CD14-positive monocyte (primary cell): ENCODE measurements around the gene GPANK1. TPM values are rescaled to one million over a fixed set of nuclear protein-coding genes. Genes with fewer than 3 reads are reported as not detected.

ENCODE experiments used
- DNase-seq, 3 donors: peaks; one replicate each; pipeline ENCODE4 v3.0.0-alpha.2; 2011 to 2022
- H2AFZ ChIP-seq: 2 replicates; pipeline ENCODE4 v1.6.0; 2012; ENCODE audit warnings: mild to moderate bottlenecking, low read depth, low read length, inconsistent platforms; ENCODE audit not compliant: insufficient read depth, poor library complexity, severe bottlenecking
- H3K27ac ChIP-seq, 2 donors: 1 replicate in 1 of 2; 2 replicates in 1 of 2; pipeline ENCODE4 v1.5.1; 2012 to 2013; ENCODE audit warnings: low read length in 2 of 2, control low read depth in 1 of 2, inconsistent platforms in 1 of 2, low read depth in 1 of 2, mild to moderate bottlenecking in 1 of 2
- H3K27me3 ChIP-seq, 2 donors: one replicate each; pipeline versions ENCODE4 v1.6.0 to v1.6.1; 2011 to 2013; ENCODE audit warnings: low read length in 2 of 2; ENCODE audit not compliant: control insufficient read depth in 2 of 2, insufficient read depth in 2 of 2
- H3K36me3 ChIP-seq, 2 donors: replicated peaks in 1 of 2; 1 replicate in 1 of 2; 2 replicates in 1 of 2; pipeline versions ENCODE4 v1.5.1 to v1.6.1; 2012 to 2013; ENCODE audit warnings: low read length in 2 of 2, control low read depth in 1 of 2, inconsistent platforms in 1 of 2, mild to moderate bottlenecking in 1 of 2; ENCODE audit not compliant: insufficient read depth in 2 of 2, control insufficient read depth in 1 of 2
- H3K4me1 ChIP-seq, 2 donors: 1 replicate in 1 of 2; 2 replicates in 1 of 2; pipeline versions ENCODE4 v1.5.1 to v1.6.1; 2012 to 2013; ENCODE audit warnings: low read length in 2 of 2, control low read depth in 1 of 2, inconsistent platforms in 1 of 2, mild to moderate bottlenecking in 1 of 2, moderate library complexity in 1 of 2; ENCODE audit not compliant: insufficient read depth in 2 of 2, control insufficient read depth in 1 of 2
- H3K4me2 ChIP-seq: replicated peaks from 2 replicates; pipeline ENCODE3; 2012; ENCODE audit warnings: low read length, moderate library complexity, mild to moderate bottlenecking; ENCODE audit not compliant: poor library complexity, severe bottlenecking; ENCODE audit errors: extremely low read depth
- H3K4me3 ChIP-seq, 3 experiments: fragments of 200-600 bp in 1 of 3; sonication (generic) in 1 of 3; replicated peaks in 1 of 3; 1 replicate in 2 of 3; 2 replicates in 1 of 3; pipeline ENCODE4 v1.5.1; 2011 to 2013; ENCODE audit warnings: low read length in 3 of 3, mild to moderate bottlenecking in 3 of 3, control low read depth in 2 of 3, low read depth in 2 of 3, inconsistent platforms in 1 of 3, moderate library complexity in 1 of 3
- H3K79me2 ChIP-seq: 2 replicates; pipeline ENCODE4 v1.6.0; 2012; ENCODE audit warnings: mild to moderate bottlenecking, control low read depth, inconsistent platforms, low read length, moderate library complexity; ENCODE audit not compliant: insufficient read depth
- H3K9ac ChIP-seq: 2 replicates; pipeline ENCODE4 v1.6.0; 2017; ENCODE audit warnings: low read length, mild to moderate bottlenecking; ENCODE audit not compliant: insufficient read depth, poor library complexity, severe bottlenecking
- H3K9me3 ChIP-seq, 2 donors: replicated peaks in 1 of 2; 1 replicate in 1 of 2; 2 replicates in 1 of 2; pipeline versions ENCODE4 v1.5.1 to v1.6.1; 2012 to 2013; ENCODE audit warnings: low read length in 2 of 2, control low read depth in 1 of 2; ENCODE audit not compliant: control insufficient read depth in 1 of 2, insufficient read depth in 1 of 2
- H4K20me1 ChIP-seq: 2 replicates; pipeline ENCODE4 v1.6.0; 2012; ENCODE audit warnings: mild to moderate bottlenecking, low read length, control low read depth, moderate library complexity; ENCODE audit not compliant: insufficient read depth
- H3K27ac Mint-ChIP-seq, 7 donors: one replicate each; pipeline ENCODE4 v1.8.0; 2020; ENCODE audit warnings: mild to moderate bottlenecking in 7 of 7, mixed read lengths in 7 of 7, moderate library complexity in 6 of 7, inconsistent platforms in 2 of 7
- H3K27me3 Mint-ChIP-seq, 3 donors: one replicate each; pipeline ENCODE4 v1.8.0; 2021 to 2022; ENCODE audit warnings: low read depth in 3 of 3, mild to moderate bottlenecking in 3 of 3, mixed read lengths in 3 of 3, moderate library complexity in 3 of 3, inconsistent platforms in 1 of 3
- H3K36me3 Mint-ChIP-seq, 2 donors: one replicate each; pipeline ENCODE4 v1.8.0; 2020; ENCODE audit warnings: mixed read lengths in 2 of 2, inconsistent platforms in 1 of 2, mild to moderate bottlenecking in 1 of 2
- H3K4me1 Mint-ChIP-seq: one replicate; pipeline ENCODE4 v1.8.0; 2020; ENCODE audit warnings: mild to moderate bottlenecking, mixed read lengths
- H3K4me3 Mint-ChIP-seq, 2 donors: one replicate each; pipeline ENCODE4 v1.8.0; 2020; ENCODE audit warnings: mild to moderate bottlenecking in 2 of 2, mixed read lengths in 2 of 2, moderate library complexity in 1 of 2
- H3K9me3 Mint-ChIP-seq, 7 donors: one replicate each; pipeline ENCODE4 v1.8.0; 2020 to 2022; ENCODE audit warnings: mixed read lengths in 7 of 7, mild to moderate bottlenecking in 6 of 7, moderate library complexity in 6 of 7, inconsistent platforms in 2 of 7
- CTCF ChIP-seq: fragments of 200-600 bp; IDR thresholded peaks from one replicate; pipeline ENCODE4 v1.8.0; 2022; ENCODE audit warnings: antibody characterized with exemption, mild to moderate bottlenecking
- WGBS: methylation state at CpG from one replicate; pipeline ENCODE4 v1.1.5; 2013; ENCODE audit warnings: missing lambda C conversion rate; ENCODE audit not compliant: insufficient coverage; 5-methylcytosine and 5-hydroxymethylcytosine counted together
- intact Hi-C, 2 donors: fragments of 100-400 bp; cut with micrococcal nuclease; formaldehyde crosslinking; loops; one replicate each; pipeline versions ENCODE4 v1.15.0 to v1.15.1; 2023
- polyA plus RNA-seq, 3 donors: library from polyadenylated mRNA; depleted of rRNA in 1 of 3; unstranded in 2 of 3; stranded (reverse) in 1 of 3; fragments of 300-500 nt in 2 of 3; fragments of >200 nt in 1 of 3; fragmentation: Illumina TruSeq in 2 of 3; gene quantifications; 1 replicate in 2 of 3; 2 replicates in 1 of 3; pipeline ENCODE4 v1.2.3, GENCODE V29; 2012 to 2021

GPANK1 gene
- polyA plus RNA-seq, 3 donors = 10.8 to 13.9 (median 12.0) TPM

GRCh38 chr6:31632279-31632946, 32.4 kb downstream of the GPANK1 start:
- Histone ChIP-seq H3K79me2 (peaks cover 37% of the 10 kb centered on the region), H3K9me3 (no peaks in the 10 kb centered on the region), H4K20me1 (peaks cover 90% of the 10 kb centered on the region), H3K4me3 (no peak overlapping the region), H3K4me2 (no peak overlapping the region), H3K4me1 (no peaks in the 10 kb centered on the region), H3K27ac (no peak overlapping the region), H3K27me3 (no peaks in the 10 kb centered on the region), H3K9ac (no peak overlapping the region), H2AFZ (no peak overlapping the region), H3K36me3 (peaks cover 97 to 100% of the 10 kb centered on the region in 2 donors)
- no peak for DNase-seq
- no peak overlapping the region for H3K4me3 Mint-ChIP-seq
- H3K4me1 Mint-ChIP-seq = no peaks in the 10 kb centered on the region
- peaks cover 0 to 3% (median 0%) of the 10 kb centered on the region in 3 donors for H3K27me3 Mint-ChIP-seq
- WGBS = 99% methylated on average over 15 of the region's 26 CpGs
- peak overlapping the region in 2 of 7 donors; percentile 65 to 68 for H3K27ac Mint-ChIP-seq
- peaks cover 96 to 99% of the 10 kb centered on the region in 2 donors for H3K36me3 Mint-ChIP-seq
- TF ChIP-seq CTCF = no peak
- intact Hi-C loops = no loop called here
- no peaks in the 10 kb centered on the region for H3K9me3 Mint-ChIP-seq

- no peaks in the 10 kb centered on the region for H3K27me3 ChIP-seq
- H3K27ac Mint-ChIP-seq = no peak overlapping the region
- peaks cover 97 to 100% of the 10 kb centered on the region in 2 donors for H3K36me3 ChIP-seq
- H3K79me2 ChIP-seq = peaks cover 41% of the 10 kb centered on the region
- no peak overlapping the region for H3K9ac ChIP-seq
- no peak overlapping the region for H3K4me2 ChIP-seq
- H3K9me3 Mint-ChIP-seq = no peaks in the 10 kb centered on the region
- H4K20me1 ChIP-seq = peaks cover 89% of the 10 kb centered on the region
- H3K4me1 Mint-ChIP-seq = no peaks in the 10 kb centered on the region
- peaks cover 0 to 3% (median 0%) of the 10 kb centered on the region in 3 donors for H3K27me3 Mint-ChIP-seq
- no peaks in the 10 kb centered on the region for H3K4me1 ChIP-seq
- no peak for DNase-seq
- H3K9me3 ChIP-seq = no peaks in the 10 kb centered on the region
- intact Hi-C loops = no loop called here
- H3K4me3 Mint-ChIP-seq = no peak overlapping the region
- peaks cover 94 to 99% of the 10 kb centered on the region in 2 donors for H3K36me3 Mint-ChIP-seq
- no peak for TF ChIP-seq CTCF
- H2AFZ ChIP-seq = no peak overlapping the region
- H3K27ac ChIP-seq = no peak overlapping the region
- WGBS = 93% methylated on average over 18 of the region's 32 CpGs
- no peak overlapping the region for H3K4me3 ChIP-seq
Observed at GRCh38 chr6:31631681-31632278, 33.0 kb downstream of the GPANK1 start.
